Suprapubic skin (tissue), 4 donors: ENCODE results near the gene UBE2E3. TPM values are rescaled to one million over a fixed set of nuclear protein-coding genes. Genes with fewer than 3 reads are reported as not detected.

Experiments
- DNase-seq, 2 donors: peaks; one replicate each; pipeline ENCODE4 v3.0.0-alpha.2; 2019; ENCODE audit warnings: low spot score in 2 of 2
- H3K27ac ChIP-seq: fragments of 200-600 bp; sonication (generic); one replicate; pipeline ENCODE4 v1.5.1; 2019
- H3K27me3 ChIP-seq: fragments of 200-600 bp; sonication (generic); one replicate; pipeline ENCODE4 v1.5.1; 2019
- H3K36me3 ChIP-seq: fragments of 200-600 bp; sonication (generic); one replicate; pipeline ENCODE4 v1.5.1; 2019
- H3K4me1 ChIP-seq: fragments of 200-600 bp; sonication (generic); one replicate; pipeline ENCODE4 v1.5.1; 2019
- H3K4me3 ChIP-seq: fragments of 200-600 bp; sonication (generic); one replicate; pipeline ENCODE4 v1.5.1; 2019; ENCODE audit warnings: mild to moderate bottlenecking
- H3K9me3 ChIP-seq: fragments of 200-600 bp; sonication (generic); one replicate; pipeline ENCODE4 v1.5.1; 2019
- CTCF ChIP-seq, 2 donors: fragments of 200-600 bp in 1 of 2; fragments of 450-650 bp in 1 of 2; sonication (generic) in 1 of 2; IDR thresholded peaks; one replicate each; pipeline ENCODE4 v1.5.1; 2016 to 2019; ENCODE audit warnings: antibody characterized with exemption in 2 of 2, mild to moderate bottlenecking in 1 of 2, moderate library complexity in 1 of 2
- EP300 ChIP-seq: sonication (generic); formaldehyde crosslinking; IDR thresholded peaks from one replicate; pipeline ENCODE4 v1.6.1; 2017; ENCODE audit warnings: antibody characterized with exemption
- POLR2A ChIP-seq, 2 donors: fragments of 450-650 bp; IDR thresholded peaks; one replicate each; pipeline ENCODE4 v1.6.1; 2017; ENCODE audit warnings: antibody characterized with exemption in 2 of 2, mild to moderate bottlenecking in 2 of 2, moderate library complexity in 2 of 2
- POLR2AphosphoS5 ChIP-seq, 3 donors: sonication (generic); formaldehyde crosslinking; IDR thresholded peaks; one replicate each; pipeline ENCODE4 v1.6.1; 2017; ENCODE audit warnings: antibody characterized with exemption in 3 of 3
- WGBS: methylation state at CpG from one replicate; pipeline ENCODE4 v1.1.5; 2018; 5-methylcytosine and 5-hydroxymethylcytosine counted together
- total RNA-seq, 4 donors: library from RNA; depleted of rRNA; stranded (reverse); fragments of >200 nt; gene quantifications; one replicate each; pipeline ENCODE4 v1.1.0, GENCODE V29; 2016

UBE2E3 gene
- total RNA-seq, 4 donors from 2014 or later, result 50.6 to 79.5 (median 66.1) TPM

GRCh38 chr2:180991361-180991760 lies 11.0 kb downstream of the UBE2E3 start:
- DNase-seq, result no peak
- Histone ChIP-seq H3K9me3 (no peaks in the 10 kb centered on the region), H3K4me1 (no peaks in the 10 kb centered on the region), H3K27ac (no peak overlapping the region), H3K4me3 (no peak overlapping the region), H3K27me3 (no peaks in the 10 kb centered on the region), H3K36me3 (no peaks in the 10 kb centered on the region)
- TF ChIP-seq CTCF (IDR thresholded peaks at IDR 0.05), result no peak
- no peak for TF ChIP-seq EP300
- TF ChIP-seq POLR2A (IDR thresholded peaks at IDR 0.05), result no peak
- TF ChIP-seq POLR2AphosphoS5 (IDR thresholded peaks at IDR 0.05), result no peak
- 92% methylated on average over 3 of the region's 3 CpGs for WGBS

GRCh38 chr2:180991820-180992219 lies 11.4 kb downstream of the UBE2E3 start:
- Histone ChIP-seq H3K4me1 (no peaks in the 10 kb centered on the region), H3K9me3 (no peaks in the 10 kb centered on the region), H3K27me3 (no peaks in the 10 kb centered on the region), H3K27ac (no peak overlapping the region), H3K4me3 (no peak overlapping the region), H3K36me3 (no peaks in the 10 kb centered on the region)
- TF ChIP-seq CTCF (IDR thresholded peaks at IDR 0.05) (no peak), POLR2AphosphoS5 (IDR thresholded peaks at IDR 0.05) (no peak), EP300 (no peak), POLR2A (IDR thresholded peaks at IDR 0.05) (no peak)
- no peak for DNase-seq
- 87% methylated on average over 4 of the region's 4 CpGs for WGBS

GRCh38 chr2:180992994-180993393 lies 12.6 kb downstream of the UBE2E3 start:
- Histone ChIP-seq H3K4me3 (no peak overlapping the region), H3K4me1 (no peaks in the 10 kb centered on the region)

GRCh38 chr2:180999274-180999964 lies 19.0 kb downstream of the UBE2E3 start:
- Histone ChIP-seq H3K4me1 (no peaks in the 10 kb centered on the region), H3K4me3 (no peak overlapping the region), H3K27me3 (no peaks in the 10 kb centered on the region), H3K9me3 (no peaks in the 10 kb centered on the region), H3K36me3 (no peaks in the 10 kb centered on the region), H3K27ac (no peak overlapping the region)
- TF ChIP-seq CTCF (IDR thresholded peaks at IDR 0.05) (no peak), EP300 (no peak)
- WGBS, result 93% methylated on average over 4 of the region's 4 CpGs
- DNase-seq, result no peak

More at GRCh38 chr2:180992994-180993393, 12.6 kb downstream of the UBE2E3 start:
- Histone ChIP-seq H3K27me3 (no peaks in the 10 kb centered on the region), H3K36me3 (no peaks in the 10 kb centered on the region), H3K9me3 (no peaks in the 10 kb centered on the region), H3K27ac (no peak overlapping the region)
- no peak for DNase-seq
- TF ChIP-seq POLR2A (IDR thresholded peaks at IDR 0.05), result no peak
- TF ChIP-seq POLR2AphosphoS5 (IDR thresholded peaks at IDR 0.05), result no peak
- TF ChIP-seq CTCF (IDR thresholded peaks at IDR 0.05), result no peak
- 72% methylated on average over 2 of the region's 2 CpGs for WGBS

GRCh38 chr2:181004647-181005325 lies 24.4 kb downstream of the UBE2E3 start:
- WGBS, result 72% methylated on average over 5 of the region's 5 CpGs
- Histone ChIP-seq H3K4me3 (no peak overlapping the region), H3K27ac (no peak overlapping the region), H3K36me3 (no peaks in the 10 kb centered on the region), H3K27me3 (no peaks in the 10 kb centered on the region), H3K4me1 (peaks cover 16% of the 10 kb centered on the region), H3K9me3 (no peaks in the 10 kb centered on the region)
- TF ChIP-seq CTCF (IDR thresholded peaks at IDR 0.05), result no peak
- no peak for TF ChIP-seq EP300
- TF ChIP-seq POLR2A (IDR thresholded peaks at IDR 0.05), result no peak
- TF ChIP-seq POLR2AphosphoS5 (IDR thresholded peaks at IDR 0.05), result no peak
- DNase-seq, result no peak
